Measurements from ENCODE around the gene MLXIP. TPM values are rescaled to one million over a fixed set of nuclear protein-coding genes. Genes with fewer than 3 reads are reported as not detected.

Gene MLXIP, protein sequence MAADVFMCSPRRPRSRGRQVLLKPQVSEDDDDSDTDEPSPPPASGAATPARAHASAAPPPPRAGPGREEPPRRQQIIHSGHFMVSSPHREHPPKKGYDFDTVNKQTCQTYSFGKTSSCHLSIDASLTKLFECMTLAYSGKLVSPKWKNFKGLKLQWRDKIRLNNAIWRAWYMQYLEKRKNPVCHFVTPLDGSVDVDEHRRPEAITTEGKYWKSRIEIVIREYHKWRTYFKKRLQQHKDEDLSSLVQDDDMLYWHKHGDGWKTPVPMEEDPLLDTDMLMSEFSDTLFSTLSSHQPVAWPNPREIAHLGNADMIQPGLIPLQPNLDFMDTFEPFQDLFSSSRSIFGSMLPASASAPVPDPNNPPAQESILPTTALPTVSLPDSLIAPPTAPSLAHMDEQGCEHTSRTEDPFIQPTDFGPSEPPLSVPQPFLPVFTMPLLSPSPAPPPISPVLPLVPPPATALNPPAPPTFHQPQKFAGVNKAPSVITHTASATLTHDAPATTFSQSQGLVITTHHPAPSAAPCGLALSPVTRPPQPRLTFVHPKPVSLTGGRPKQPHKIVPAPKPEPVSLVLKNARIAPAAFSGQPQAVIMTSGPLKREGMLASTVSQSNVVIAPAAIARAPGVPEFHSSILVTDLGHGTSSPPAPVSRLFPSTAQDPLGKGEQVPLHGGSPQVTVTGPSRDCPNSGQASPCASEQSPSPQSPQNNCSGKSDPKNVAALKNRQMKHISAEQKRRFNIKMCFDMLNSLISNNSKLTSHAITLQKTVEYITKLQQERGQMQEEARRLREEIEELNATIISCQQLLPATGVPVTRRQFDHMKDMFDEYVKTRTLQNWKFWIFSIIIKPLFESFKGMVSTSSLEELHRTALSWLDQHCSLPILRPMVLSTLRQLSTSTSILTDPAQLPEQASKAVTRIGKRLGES
- total RNA-seq (10 to 100 TPM; 32.1 to 33.9 TPM), polyA plus RNA-seq (18.3 TPM)

DNA sequence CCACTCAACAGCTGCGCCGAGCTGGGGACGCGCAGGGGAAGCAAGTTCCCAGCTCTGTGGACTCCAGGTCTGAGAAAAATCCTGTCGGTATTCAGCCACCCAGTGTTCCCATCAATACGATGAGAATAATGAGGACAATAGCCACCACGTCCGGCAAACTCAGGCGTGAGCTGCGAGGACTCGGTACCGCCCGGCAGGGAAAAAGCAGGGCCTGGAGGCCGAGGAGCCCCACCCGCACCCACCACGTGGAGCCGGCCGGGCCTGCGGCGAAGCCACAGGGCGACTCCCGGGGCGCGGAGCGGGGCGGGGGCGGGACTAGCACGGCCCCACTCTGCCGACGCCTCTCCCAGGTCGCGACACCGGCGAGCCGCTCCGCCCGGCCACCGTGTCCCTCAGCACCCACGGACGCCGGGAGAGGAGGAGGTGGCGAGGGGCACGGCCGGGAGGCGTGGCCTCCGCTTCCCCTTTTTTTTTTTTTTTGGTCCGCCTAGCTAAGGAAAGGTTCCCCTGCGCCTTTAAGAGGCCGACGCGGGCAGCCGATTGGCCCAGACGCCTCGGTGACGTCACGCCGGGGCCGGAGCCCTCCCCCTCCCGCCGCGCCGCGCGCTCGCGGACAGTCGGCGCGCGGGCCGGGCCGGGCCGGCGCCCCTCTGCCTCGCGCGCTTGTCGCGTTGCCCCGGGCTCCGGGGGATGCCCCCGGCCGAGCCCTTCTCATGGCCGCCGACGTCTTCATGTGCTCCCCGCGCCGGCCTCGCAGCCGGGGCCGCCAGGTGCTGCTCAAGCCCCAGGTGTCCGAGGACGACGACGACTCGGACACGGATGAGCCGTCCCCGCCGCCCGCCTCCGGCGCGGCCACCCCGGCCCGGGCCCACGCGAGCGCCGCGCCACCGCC is at the start of gene MLXIP:
TSS of gene MLXIP (plus strand) at position 616 of the 892 bp plus-strand sequence. CDS start at position 714, 98 bp downstream.
- H3K27me3 ChIP-seq (ENCODE audit: insufficient read depth, low read length, poor library complexity, severe bottlenecking) = no peaks in the 10 kb centered on the region
- Mint-ChIP-seq H3K9me3 (peaks cover 0 to 1% (median 0%) of the 10 kb centered on the region in 5 donors), H3K27me3 (peaks cover 0 to 3% of the 10 kb centered on the region in 2 donors), H3K36me3 (peaks cover 0 to 15% (median 2%) of the 10 kb centered on the region in 3 donors), H3K27ac (peak within 1 kb of the TSS; percentile 87 to 97 (median 91)), H3K4me1 (peaks cover 40 to 49% (median 43%) of the 10 kb centered on the region in 3 donors), H3K4me3 (peak within 1 kb of the TSS; percentile 87 to 98 (median 96))
- H3K4me1 ChIP-seq (ENCODE audit: insufficient read depth, low read length) = peaks cover 38% of the 10 kb centered on the region
- no peaks in the 10 kb centered on the region for H3K9me3 ChIP-seq (ENCODE audit: low read length)
- H3K27ac ChIP-seq (ENCODE audit: low read depth, low read length) = peak within 1 kb of the TSS; percentile 84
- ChIA-PET CTCF (interaction anchor here (0.6 to 4.9 kb wide), 4 partner anchors 9 to 45 kb away, joined by 3 to 35 read pairs (median 7); no protein-coding TSS in a partner anchor), POLR2A (interaction anchor here (0.5 to 1.4 kb wide), 9 partner anchors 8 to 817 kb away, joined by 3 to 9 read pairs (median 4); no protein-coding TSS in a partner anchor)
- H3K36me3 ChIP-seq (ENCODE audit: insufficient read depth, low read length) = no peaks in the 10 kb centered on the region
- DNase-seq = peak; percentile 83 to 91 (median 84)
- H3K4me3 ChIP-seq (ENCODE audit: low read length) = peak within 1 kb of the TSS; percentile 73

DNA sequence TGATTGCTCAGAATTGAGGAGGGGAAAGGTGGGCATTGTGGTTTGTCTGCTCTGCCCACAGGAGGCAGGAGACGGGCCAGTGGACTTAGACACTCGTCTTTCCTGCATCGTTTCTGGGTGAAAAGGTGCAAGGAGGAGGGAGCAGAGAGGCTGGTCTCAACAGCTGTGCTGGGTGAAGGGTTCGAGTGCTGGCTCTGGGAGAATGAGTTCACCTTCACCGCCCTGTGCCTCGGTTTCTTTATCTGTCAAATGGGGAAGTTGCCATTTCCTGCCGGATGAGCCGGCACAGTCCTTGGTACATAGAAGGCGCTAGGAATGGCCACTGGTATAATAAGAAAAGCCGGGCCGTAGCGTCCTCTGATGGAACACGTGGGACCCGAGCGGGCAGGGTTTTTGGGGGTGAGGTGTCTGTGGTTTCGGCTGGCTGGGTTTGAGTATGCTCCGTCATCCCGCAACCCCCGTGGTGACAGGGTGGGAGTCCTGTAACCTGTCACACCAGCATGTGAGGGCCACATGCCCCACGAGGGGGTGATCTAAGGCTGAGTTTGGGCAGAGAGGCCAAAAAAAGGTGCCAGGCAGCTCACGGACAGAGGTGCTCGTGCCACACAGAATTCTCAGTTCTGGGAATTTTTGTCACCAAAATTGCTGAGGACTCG is 49.5 kb upstream of the MLXIP start:
- Histone ChIP-seq H3K36me3 (ENCODE audit: insufficient read depth, low read length) (no peaks in the 10 kb centered on the region), H3K4me1 (ENCODE audit: insufficient read depth, low read length) (no peaks in the 10 kb centered on the region), H3K9me3 (ENCODE audit: low read length) (no peaks in the 10 kb centered on the region), H3K27ac (ENCODE audit: low read depth, low read length) (no peak overlapping the region), H3K4me3 (ENCODE audit: low read length) (no peak overlapping the region), H3K27me3 (ENCODE audit: insufficient read depth, low read length, poor library complexity, severe bottlenecking) (peaks cover 8% of the 10 kb centered on the region)
- ChIA-PET CTCF (interaction anchor here (0.6 to 1.6 kb wide), 2 partner anchors 9 to 94 kb away, joined by 3 to 4 read pairs; no protein-coding TSS in a partner anchor), POLR2A (no interaction called here)
- DNase-seq = peak in 2 of 5 donors; percentile 23 to 61
- Mint-ChIP-seq H3K9me3 (no peaks in the 10 kb centered on the region), H3K27ac (peak overlapping the region in 5 of 8 donors; percentile 22 to 47 (median 42)), H3K4me1 (peaks cover 17 to 20% (median 20%) of the 10 kb centered on the region in 3 donors), H3K4me3 (peak overlapping the region in 6 of 7 donors; percentile 32 to 74 (median 36)), H3K36me3 (no peaks in the 10 kb centered on the region), H3K27me3 (peaks cover 4 to 9% of the 10 kb centered on the region in 2 donors)

DNA sequence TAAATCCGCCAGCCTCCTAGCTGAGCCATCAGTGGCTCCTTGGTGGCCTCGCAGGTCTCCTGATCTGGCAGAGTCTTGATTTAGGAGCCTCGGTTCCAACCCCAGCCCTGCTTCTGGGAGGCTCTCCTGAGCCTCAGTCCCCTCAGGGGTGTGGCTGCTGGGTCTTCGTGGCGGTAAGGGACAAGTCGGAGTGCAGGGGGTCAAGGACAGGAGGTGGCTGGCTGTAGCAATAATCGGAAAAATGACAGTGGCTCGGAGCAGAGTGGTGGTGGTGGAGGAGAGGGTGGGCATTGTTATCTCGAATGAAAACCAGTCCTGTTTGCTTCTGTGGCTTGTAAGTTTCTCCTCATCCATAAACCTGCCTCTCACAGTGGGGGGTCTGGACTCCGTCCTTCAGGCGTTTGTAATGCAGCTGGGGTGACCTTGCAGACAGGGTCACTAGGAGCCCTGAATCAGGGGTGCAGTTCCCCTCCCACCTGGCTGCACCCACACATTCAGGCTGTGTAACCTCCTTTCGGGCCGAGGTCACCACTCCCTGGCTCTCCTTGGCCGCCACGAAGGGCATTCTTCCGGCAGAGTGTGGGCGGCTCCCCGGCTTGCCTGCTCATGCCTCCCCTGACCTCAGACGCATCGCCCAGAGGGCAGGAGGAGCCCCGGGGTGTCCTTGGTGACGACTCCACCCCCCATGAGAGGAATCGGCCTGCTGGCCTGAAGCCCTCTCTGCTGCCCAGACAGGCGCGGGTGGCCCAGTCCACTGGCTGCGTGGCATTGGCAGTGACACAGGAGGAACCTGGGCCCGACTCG is 48.7 kb upstream of the MLXIP start:
- H3K27me3 Mint-ChIP-seq = peaks cover 4 to 9% of the 10 kb centered on the region in 2 donors
- no peak for DNase-seq
- H3K4me1 Mint-ChIP-seq = peaks cover 17 to 20% (median 20%) of the 10 kb centered on the region in 3 donors
- CTCF ChIA-PET = interaction anchor here (0.6 to 1.6 kb wide), 2 partner anchors 8 to 93 kb away, joined by 3 to 4 read pairs; no protein-coding TSS in a partner anchor
- Histone ChIP-seq H3K36me3 (ENCODE audit: insufficient read depth, low read length) (no peaks in the 10 kb centered on the region), H3K4me1 (ENCODE audit: insufficient read depth, low read length) (no peaks in the 10 kb centered on the region), H3K27ac (ENCODE audit: low read depth, low read length) (no peak overlapping the region), H3K9me3 (ENCODE audit: low read length) (no peaks in the 10 kb centered on the region), H3K27me3 (ENCODE audit: insufficient read depth, low read length, poor library complexity, severe bottlenecking) (peaks cover 8% of the 10 kb centered on the region), H3K4me3 (ENCODE audit: low read length) (no peak overlapping the region)
- no peaks in the 10 kb centered on the region for H3K9me3 Mint-ChIP-seq
- peak overlapping the region in 1 of 8 donors; percentile 52 for H3K27ac Mint-ChIP-seq
- POLR2A ChIA-PET = no interaction called here
- H3K36me3 Mint-ChIP-seq = no peaks in the 10 kb centered on the region
- H3K4me3 Mint-ChIP-seq = peak overlapping the region in 4 of 7 donors; percentile 5 to 34 (median 22)

DNA sequence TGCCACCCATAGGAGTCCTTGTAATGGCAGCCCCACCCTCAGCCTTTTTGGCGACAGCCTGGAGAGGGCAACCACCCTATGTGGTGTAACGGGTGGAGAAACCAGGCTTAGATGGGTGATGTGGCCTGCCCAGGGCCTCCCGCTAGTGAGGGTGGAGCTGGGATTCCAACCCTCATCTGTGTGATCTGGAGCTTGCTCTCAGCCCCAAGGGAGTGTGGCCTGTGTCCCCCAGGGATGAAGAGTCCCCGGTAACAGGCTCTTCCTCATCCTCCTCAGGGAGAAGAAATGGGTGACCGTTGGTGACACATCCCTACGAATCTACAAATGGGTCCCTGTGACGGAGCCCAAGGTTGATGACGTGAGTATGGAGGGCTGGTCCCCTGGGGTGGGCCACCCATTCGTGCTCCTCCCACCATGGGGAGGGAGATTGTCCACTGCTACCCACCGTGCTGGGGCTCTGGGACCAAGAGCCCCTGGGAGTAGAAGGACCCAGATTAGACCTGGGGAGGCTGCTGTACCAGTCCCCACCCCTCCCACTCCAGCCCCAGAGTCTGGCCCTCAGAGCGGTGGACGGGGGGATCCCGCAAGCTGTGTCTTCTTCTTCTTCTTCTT is 48.0 kb upstream of the MLXIP start:
- H3K4me3 Mint-ChIP-seq = no peak overlapping the region
- H3K9me3 ChIP-seq (ENCODE audit: low read length) = no peaks in the 10 kb centered on the region
- no peaks in the 10 kb centered on the region for H3K9me3 Mint-ChIP-seq
- H3K36me3 Mint-ChIP-seq = peaks cover 0 to 4% (median 0%) of the 10 kb centered on the region in 3 donors
- H3K36me3 ChIP-seq (ENCODE audit: insufficient read depth, low read length) = no peaks in the 10 kb centered on the region
- H3K27ac Mint-ChIP-seq = no peak overlapping the region
- POLR2A ChIA-PET = no interaction called here
- DNase-seq = no peak
- peaks cover 4 to 9% of the 10 kb centered on the region in 2 donors for H3K27me3 Mint-ChIP-seq
- H3K4me3 ChIP-seq (ENCODE audit: low read length) = no peak overlapping the region
- CTCF ChIA-PET = interaction anchor here (1.6 kb wide), 1 partner anchor 92 kb away, joined by 4 read pairs; no protein-coding TSS in a partner anchor
- H3K27ac ChIP-seq (ENCODE audit: low read depth, low read length) = no peak overlapping the region
- H3K27me3 ChIP-seq (ENCODE audit: insufficient read depth, low read length, poor library complexity, severe bottlenecking) = peaks cover 8% of the 10 kb centered on the region
- peaks cover 17 to 20% (median 20%) of the 10 kb centered on the region in 3 donors for H3K4me1 Mint-ChIP-seq
- no peaks in the 10 kb centered on the region for H3K4me1 ChIP-seq (ENCODE audit: insufficient read depth, low read length)

DNA sequence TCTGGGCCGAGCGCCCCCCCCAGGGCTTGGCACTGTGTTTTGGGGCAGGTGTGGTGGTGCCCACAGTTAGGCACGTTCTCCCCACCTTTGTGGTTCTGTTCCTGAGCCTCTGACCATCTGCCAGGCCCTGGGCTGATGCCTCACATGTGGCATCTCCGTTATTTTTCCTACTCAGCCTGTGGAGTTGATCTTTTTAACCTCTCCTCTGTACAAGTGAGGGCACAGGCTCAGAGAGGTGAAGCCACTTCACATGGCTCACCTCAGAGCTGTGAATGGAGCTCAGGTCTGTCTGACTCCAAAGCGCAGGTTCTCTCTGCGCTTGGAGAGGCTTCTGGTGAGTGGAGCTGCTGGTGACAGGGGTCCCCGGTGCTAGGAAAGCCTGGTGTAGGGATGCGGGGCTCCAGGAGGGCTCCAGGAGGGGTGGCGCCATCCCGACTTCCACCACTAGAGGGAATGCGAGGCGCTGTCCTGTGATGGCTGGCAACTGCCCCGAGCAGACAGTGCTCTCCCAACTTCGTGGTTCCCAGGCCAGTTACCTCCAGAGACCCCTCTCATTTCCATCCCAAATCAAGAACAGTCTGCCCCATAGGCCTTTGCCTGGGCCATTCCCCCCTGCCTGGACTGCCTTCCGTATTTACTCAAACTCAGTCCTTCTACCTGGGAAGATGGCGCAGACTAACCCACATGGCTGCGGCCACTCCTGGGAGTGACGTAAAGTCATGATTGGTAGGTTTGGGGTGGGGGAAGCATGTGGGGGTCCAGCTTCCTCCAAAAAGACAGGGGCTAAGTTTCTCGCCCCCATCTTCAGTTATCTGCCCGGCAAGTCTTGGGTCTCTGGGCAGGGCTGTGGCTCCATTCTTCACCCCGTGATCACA is 47.0 kb upstream of the MLXIP start:
- POLR2A ChIA-PET = no interaction called here
- Histone ChIP-seq H3K9me3 (ENCODE audit: low read length) (no peaks in the 10 kb centered on the region), H3K27ac (ENCODE audit: low read depth, low read length) (no peak overlapping the region), H3K36me3 (ENCODE audit: insufficient read depth, low read length) (no peaks in the 10 kb centered on the region), H3K4me3 (ENCODE audit: low read length) (no peak overlapping the region), H3K27me3 (ENCODE audit: insufficient read depth, low read length, poor library complexity, severe bottlenecking) (peaks cover 8% of the 10 kb centered on the region), H3K4me1 (ENCODE audit: insufficient read depth, low read length) (no peaks in the 10 kb centered on the region)
- Mint-ChIP-seq H3K36me3 (peaks cover 0 to 8% (median 2%) of the 10 kb centered on the region in 3 donors), H3K4me1 (peaks cover 17 to 20% (median 18%) of the 10 kb centered on the region in 3 donors), H3K4me3 (no peak overlapping the region), H3K27ac (no peak overlapping the region), H3K27me3 (peaks cover 4 to 9% of the 10 kb centered on the region in 2 donors), H3K9me3 (no peaks in the 10 kb centered on the region)
- CTCF ChIA-PET = no interaction called here
- DNase-seq = peak in 4 of 5 donors; percentile 21 to 58 (median 28)

DNA sequence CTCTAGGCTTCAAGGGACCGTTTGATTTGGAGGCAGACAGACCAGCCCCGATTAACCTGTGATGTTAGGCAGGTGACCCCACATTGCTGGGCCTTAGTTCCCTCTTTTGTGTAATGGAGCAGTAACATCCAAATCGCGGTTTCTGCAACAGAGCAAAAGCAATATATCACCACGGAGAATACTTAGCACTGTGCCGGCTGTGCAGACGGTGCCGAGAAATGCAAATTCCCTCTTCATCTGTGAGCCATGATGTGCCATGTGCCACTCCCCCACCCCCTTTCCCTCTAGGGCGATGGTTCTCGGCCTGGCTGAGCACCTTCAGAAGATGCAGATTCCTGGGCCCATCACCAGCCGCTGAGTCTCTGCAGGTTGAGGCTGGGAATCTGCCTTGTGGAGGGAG is 46.0 kb upstream of the MLXIP start:
- Mint-ChIP-seq H3K4me3 (no peak overlapping the region), H3K36me3 (peaks cover 0 to 10% (median 2%) of the 10 kb centered on the region in 3 donors), H3K27ac (no peak overlapping the region), H3K9me3 (no peaks in the 10 kb centered on the region), H3K27me3 (peaks cover 4 to 9% of the 10 kb centered on the region in 2 donors), H3K4me1 (peaks cover 11 to 20% (median 14%) of the 10 kb centered on the region in 3 donors)
- Histone ChIP-seq H3K36me3 (ENCODE audit: insufficient read depth, low read length) (no peaks in the 10 kb centered on the region), H3K4me3 (ENCODE audit: low read length) (no peak overlapping the region), H3K27ac (ENCODE audit: low read depth, low read length) (no peak overlapping the region), H3K27me3 (ENCODE audit: insufficient read depth, low read length, poor library complexity, severe bottlenecking) (peaks cover 8% of the 10 kb centered on the region), H3K9me3 (ENCODE audit: low read length) (no peaks in the 10 kb centered on the region), H3K4me1 (ENCODE audit: insufficient read depth, low read length) (no peaks in the 10 kb centered on the region)
- ChIA-PET POLR2A (no interaction called here), CTCF (no interaction called here)
- no peak for DNase-seq
